A673 (cell line): ENCODE results near the gene ARMH3. TPM values are rescaled to one million over a fixed set of nuclear protein-coding genes. Genes with fewer than 3 reads are reported as not detected.

ENCODE experiments used
- BruUV-seq: library from RNA; stranded (reverse); fragments of 400-500 nt; replicated peaks from 2 replicates; lab custom pipeline; 2021; lab: Mats Ljungman, UMichigan
- CTCF ChIA-PET: fragments of 300-600 bp; sonication (Branson Sonifier 250); formaldehyde crosslinking; loops from one replicate; lab custom pipeline; 2022; ENCODE audit warnings: antibody characterized with exemption; lab: Charles Lee
- POLR2A ChIA-PET: fragments of 300-600 bp; sonication (Branson Sonifier 250); formaldehyde crosslinking; loops from one replicate; lab custom pipeline; 2022; ENCODE audit warnings: antibody characterized with exemption; ENCODE audit not compliant: low non-redundant PET; lab: Charles Lee
- DNase-seq: peaks from one replicate; pipeline ENCODE4 v3.0.0-alpha.2; 2015; ENCODE audit warnings: low spot score
- H3K27ac ChIP-seq: fragments of 200-600 bp; sonication (generic); 2 replicates; pipeline ENCODE4 v1.5.1; 2016; ENCODE audit warnings: mixed run types, low read depth, mild to moderate bottlenecking, mixed read lengths, antibody characterized with exemption, low read length; ENCODE audit not compliant: poor library complexity, severe bottlenecking
- H3K27me3 ChIP-seq: fragments of 200-600 bp; sonication (generic); replicated peaks from 2 replicates; pipeline ENCODE4 v1.6.1; 2017; ENCODE audit warnings: mixed run types, low read depth, mild to moderate bottlenecking, mixed read lengths, antibody characterized with exemption, low read length; ENCODE audit not compliant: insufficient read depth, poor library complexity
- H3K36me3 ChIP-seq: fragments of 200-600 bp; sonication (generic); 2 replicates; pipeline ENCODE4 v1.6.1; 2016; ENCODE audit warnings: mixed run types, mild to moderate bottlenecking, mixed read lengths, antibody characterized with exemption, low read length; ENCODE audit not compliant: insufficient read depth, poor library complexity, severe bottlenecking
- H3K4me1 ChIP-seq: fragments of 200-600 bp; sonication (generic); 2 replicates; pipeline ENCODE4 v1.6.1; 2017; ENCODE audit warnings: mixed run types, mild to moderate bottlenecking, mixed read lengths, antibody characterized with exemption, low read length; ENCODE audit not compliant: insufficient read depth, poor library complexity, severe bottlenecking
- H3K4me3 ChIP-seq: fragments of 200-600 bp; sonication (generic); 2 replicates; pipeline ENCODE4 v1.5.1; 2016; ENCODE audit warnings: low read depth, mixed run types, mild to moderate bottlenecking, mixed read lengths, low read length; ENCODE audit not compliant: poor library complexity, severe bottlenecking
- H3K9me3 ChIP-seq: fragments of 200-600 bp; sonication (generic); 2 replicates; pipeline ENCODE4 v1.6.1; 2016; ENCODE audit warnings: mixed run types, low read depth, mild to moderate bottlenecking, mixed read lengths, antibody characterized with exemption, low read length; ENCODE audit not compliant: poor library complexity, severe bottlenecking
- CTCF ChIP-seq: fragments of 300-800, 200-600 bp; sonication (generic); conservative IDR thresholded peaks from 2 replicates; pipeline ENCODE4 v1.5.1; 2017; ENCODE audit warnings: low read depth, mild to moderate bottlenecking, antibody characterized with exemption, low read length, moderate library complexity, mixed read lengths
- EZH2 ChIP-seq: fragments of 200-600 bp; sonication (generic); IDR thresholded peaks from 2 replicates; pipeline ENCODE4 v1.6.1; 2017; ENCODE audit warnings: borderline replicate concordance, low read depth, mild to moderate bottlenecking, mixed read lengths, antibody characterized with exemption, low read length; ENCODE audit not compliant: poor library complexity, severe bottlenecking
- intact Hi-C: fragments of 100-400 bp; cut with micrococcal nuclease; formaldehyde crosslinking; loops from one replicate; pipeline ENCODE4 v1.10.0; 2022; ENCODE audit not compliant: unreplicated experiment
- total RNA-seq: library from RNA; stranded (reverse); gene quantifications from 2 replicates; pipeline ENCODE4 v1.2.3, GENCODE V29; 2021

Gene ARMH3
- total RNA-seq, 1 experiment from 2014 or later: 17.8 TPM

- no TSS peak for BruUV-seq
- H3K4me3 ChIP-seq: no peak overlapping the region
- no peak for DNase-seq
- CTCF ChIA-PET: no interaction called here
- no peaks in the 10 kb centered on the region for H3K27me3 ChIP-seq
- H3K4me1 ChIP-seq: peaks cover 5% of the 10 kb centered on the region
- peaks cover 3% of the 10 kb centered on the region for H3K36me3 ChIP-seq
- no peak overlapping the region for H3K27ac ChIP-seq
- TF ChIP-seq EZH2 (no peak), CTCF (no peak)
- H3K9me3 ChIP-seq: no peaks in the 10 kb centered on the region
- intact Hi-C loops: no loop called here
- POLR2A ChIA-PET: interaction anchor here (0.6 kb wide), 1 partner anchor 819 kb away, joined by 7 read pairs; no protein-coding TSS in a partner anchor
Observed at GRCh38 chr10:101960879-101961395, 95.0 kb downstream of the ARMH3 start.

GRCh38 chr10:101959346-101959916, 96.5 kb downstream of the ARMH3 start:
- TF ChIP-seq EZH2: no peak
- no peak for TF ChIP-seq CTCF
- no peak overlapping the region for H3K27ac ChIP-seq
- H3K4me1 ChIP-seq: no peaks in the 10 kb centered on the region
- BruUV-seq: no TSS peak
- CTCF ChIA-PET: interaction anchor here (0.6 kb wide), 1 partner anchor 118 kb away, joined by 3 read pairs; no protein-coding TSS in a partner anchor
- no peak for DNase-seq
- POLR2A ChIA-PET: no interaction called here
- H3K36me3 ChIP-seq: peaks cover 3% of the 10 kb centered on the region
- H3K27me3 ChIP-seq: no peaks in the 10 kb centered on the region
- H3K9me3 ChIP-seq: no peaks in the 10 kb centered on the region
- intact Hi-C loops: loop anchor here (10.0 kb wide), 1 partner anchor 55 kb away; no protein-coding TSS in a partner anchor
- H3K4me3 ChIP-seq: no peak overlapping the region

- intact Hi-C loops: loop anchor here (10.0 kb wide), 1 partner anchor 56 kb away; no protein-coding TSS in a partner anchor
- BruUV-seq: no TSS peak
- peaks cover 3% of the 10 kb centered on the region for H3K36me3 ChIP-seq
- TF ChIP-seq CTCF: no peak
- DNase-seq: no peak
- ChIA-PET CTCF (no interaction called here), POLR2A (no interaction called here)
- H3K9me3 ChIP-seq: no peaks in the 10 kb centered on the region
- no peaks in the 10 kb centered on the region for H3K4me1 ChIP-seq
- no peak overlapping the region for H3K27ac ChIP-seq
- no peaks in the 10 kb centered on the region for H3K27me3 ChIP-seq
- no peak overlapping the region for H3K4me3 ChIP-seq
Observed at GRCh38 chr10:101958691-101959090, 97.3 kb downstream of the ARMH3 start.
